GM12878 (cell line): ENCODE results near the gene WDR26.

Experiments used
- CHD1 ChIP-seq: IDR thresholded peaks from 2 replicates; pipeline ENCODE4 v1.6.1; 2012; ENCODE audit warnings: low read depth, low read length, improper control_type of control experiment
- POLR2AphosphoS5 ChIP-seq: IDR thresholded peaks from 2 replicates; pipeline ENCODE4 v1.6.1; 2011; ENCODE audit warnings: mild to moderate bottlenecking, low read length, inconsistent platforms
- TCF7 ChIP-seq: IDR thresholded peaks from 2 replicates; pipeline ENCODE4 v1.6.1; 2014; ENCODE audit warnings: antibody characterized with exemption, borderline replicate concordance

GRCh38 chr1:224353975-224354925 is 80.3 kb downstream of the WDR26 start:
- TF ChIP-seq CHD1 (no peak), TCF7 (no peak), POLR2AphosphoS5 (no peak)
